ENCODE measurements around the gene SLC35C1. TPM values are rescaled to one million over a fixed set of nuclear protein-coding genes. Genes with fewer than 3 reads are reported as not detected.
"Not testable (repeated sequence)": the region's sequence is repeated elsewhere in the genome, so short reads cannot be mapped to it uniquely, and the experiment has no call there.

SLC35C1 gene
- total and polyA plus RNA-seq, 4 donors, result 6.5 to 11.8 (median 10.5) TPM

- intact Hi-C loops (cut with DNase I), result no loop called here
- ATAC-seq (ENCODE audit: low FRiP score), result no peak
- DNase-seq, result no peak
- Histone ChIP-seq H3K4me3 (ENCODE audit: low read length in 2 of 2) (no peak overlapping the region), H3K27me3 (ENCODE audit: control insufficient read depth in 1 of 2, insufficient read depth in 2 of 2, low read length in 1 of 2) (no peaks in the 10 kb centered on the region), H3K9me3 (ENCODE audit: control insufficient read depth, low read length) (no peaks in the 10 kb centered on the region), H3K4me1 (ENCODE audit: control insufficient read depth in 1 of 2, insufficient read depth in 2 of 2, low read length in 2 of 2) (no peaks in the 10 kb centered on the region), H3K27ac (ENCODE audit: low read depth in 1 of 2, low read length in 2 of 2) (no peak overlapping the region), H3K36me3 (ENCODE audit: control insufficient read depth in 1 of 2, insufficient read depth in 2 of 2, low read length in 1 of 2) (peaks cover 0 to 1% of the 10 kb centered on the region in 2 donors)
- 78 to 84% methylated on average over 20 of the region's 20 CpGs for WGBS, 2 donors
Observed at GRCh38 chr11:45806072-45806933, 1.4 kb downstream of the SLC35C1 start.

DNA sequence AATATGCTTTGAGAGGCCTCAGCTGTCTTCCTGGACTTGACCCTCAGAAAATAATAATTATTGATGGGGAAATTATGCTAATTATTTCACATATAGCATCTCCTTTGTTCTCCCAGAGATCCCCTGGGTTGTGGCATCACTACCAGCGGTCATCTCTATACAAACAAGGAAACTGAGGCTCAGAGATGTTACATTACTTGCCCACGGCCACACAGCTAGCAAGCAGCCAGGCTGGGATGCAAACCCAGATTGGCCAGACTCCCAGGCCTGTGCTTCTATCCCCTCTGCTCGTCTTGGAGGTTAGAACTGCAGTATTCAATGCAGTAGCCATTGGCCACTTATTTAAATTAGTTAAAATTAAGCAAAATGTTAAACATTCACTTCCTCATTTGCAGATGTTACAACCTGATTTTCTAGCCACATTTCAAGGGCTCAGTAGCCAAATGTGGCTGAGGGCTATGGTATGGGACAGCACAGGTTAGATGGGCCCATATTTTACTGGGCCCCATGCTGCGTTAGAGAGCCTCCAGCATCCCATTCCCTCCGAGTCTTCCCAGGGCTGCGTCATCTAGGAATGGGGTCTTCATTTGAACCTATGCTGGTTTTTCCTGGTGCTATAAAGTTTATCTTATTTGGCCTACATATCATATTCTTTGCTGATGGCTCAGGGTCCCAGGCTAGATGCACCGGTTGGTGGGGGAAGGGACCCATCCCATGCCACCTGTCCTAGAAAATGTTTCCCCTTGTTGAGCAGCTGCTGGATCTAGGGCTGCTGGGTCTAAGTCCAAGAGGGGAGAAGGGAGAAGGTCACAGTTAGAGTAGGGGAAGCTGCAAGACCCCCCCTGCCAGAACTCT is 2.2 kb downstream of the SLC35C1 start:
- DNase-seq (no peak), ATAC-seq (ENCODE audit: low FRiP score) (no peak)
- no peak overlapping the region for H3K27ac ChIP-seq (ENCODE audit: low read depth in 1 of 2, low read length in 2 of 2)
- WGBS, 2 donors, result 64 to 75% methylated on average over 7 of the region's 7 CpGs
- no peaks in the 10 kb centered on the region for H3K27me3 ChIP-seq (ENCODE audit: control insufficient read depth in 1 of 2, insufficient read depth in 2 of 2, low read length in 1 of 2)
- H3K9me3 ChIP-seq (ENCODE audit: control insufficient read depth, low read length), result no peaks in the 10 kb centered on the region
- H3K36me3 ChIP-seq (ENCODE audit: control insufficient read depth in 1 of 2, insufficient read depth in 2 of 2, low read length in 1 of 2), result peaks cover 0 to 5% of the 10 kb centered on the region in 2 donors
- H3K4me3 ChIP-seq (ENCODE audit: low read length in 2 of 2), result no peak overlapping the region
- no peaks in the 10 kb centered on the region for H3K4me1 ChIP-seq (ENCODE audit: control insufficient read depth in 1 of 2, insufficient read depth in 2 of 2, low read length in 2 of 2)
- intact Hi-C loops (cut with DNase I), result no loop called here

DNA sequence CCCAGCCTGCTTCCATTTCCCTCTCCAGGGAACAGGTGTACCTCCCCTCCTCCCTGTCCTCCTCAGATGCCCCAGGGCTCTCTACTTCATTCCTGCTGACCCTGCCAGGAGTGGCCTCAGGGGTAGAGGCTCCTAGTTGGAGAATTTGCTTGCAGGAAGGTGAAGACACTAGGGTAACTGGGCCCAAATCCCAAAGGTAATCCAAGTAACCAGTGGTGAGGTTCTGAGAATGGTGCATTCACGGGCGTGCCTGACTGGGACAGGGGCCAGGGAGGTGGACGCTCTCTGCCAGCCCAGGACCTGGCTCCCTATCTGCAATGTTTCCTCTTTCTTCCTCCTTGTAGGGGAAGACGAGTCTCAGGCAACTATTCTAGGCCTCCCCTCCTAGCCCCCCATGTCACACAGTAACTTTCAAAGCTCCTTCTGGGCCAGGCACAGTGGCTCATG is 2.9 kb downstream of the SLC35C1 start:
- no peaks in the 10 kb centered on the region for H3K9me3 ChIP-seq (ENCODE audit: control insufficient read depth, low read length)
- WGBS, 2 donors, result 75 to 83% methylated on average over 4 of the region's 4 CpGs
- H3K4me1 ChIP-seq (ENCODE audit: control insufficient read depth in 1 of 2, insufficient read depth in 2 of 2, low read length in 2 of 2), result no peaks in the 10 kb centered on the region
- DNase-seq (no peak), ATAC-seq (ENCODE audit: low FRiP score) (no peak)
- no peak overlapping the region for H3K27ac ChIP-seq (ENCODE audit: low read depth in 1 of 2, low read length in 2 of 2)
- intact Hi-C loops (cut with DNase I), result no loop called here
- no peaks in the 10 kb centered on the region for H3K27me3 ChIP-seq (ENCODE audit: control insufficient read depth in 1 of 2, insufficient read depth in 2 of 2, low read length in 1 of 2)
- no peak overlapping the region for H3K4me3 ChIP-seq (ENCODE audit: low read length in 2 of 2)
- peaks cover 0 to 5% of the 10 kb centered on the region in 2 donors for H3K36me3 ChIP-seq (ENCODE audit: control insufficient read depth in 1 of 2, insufficient read depth in 2 of 2, low read length in 1 of 2)

DNA sequence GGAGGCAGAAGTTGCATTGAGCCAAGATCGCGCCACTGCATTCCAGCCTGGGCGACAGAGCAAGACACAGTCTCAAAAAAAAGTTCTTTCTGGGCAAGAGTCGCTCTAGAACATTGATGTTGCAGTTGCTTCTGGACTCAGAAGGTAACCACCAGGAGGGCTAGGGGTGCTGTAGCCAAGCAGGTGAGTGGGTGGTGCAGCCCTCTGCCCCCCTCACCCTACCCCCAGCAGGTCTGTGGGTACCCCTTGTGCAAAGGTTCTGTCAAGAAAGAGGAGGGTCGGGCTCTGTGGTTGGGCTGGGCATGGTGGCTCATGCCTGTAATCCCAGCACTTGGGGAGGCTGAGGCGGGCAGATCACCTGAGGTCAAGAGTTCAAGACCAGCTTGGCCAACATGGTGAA is 3.5 kb downstream of the SLC35C1 start:
- DNase-seq, result not testable (repeated sequence)

GRCh38 chr11:45809456-45810395 is 4.8 kb downstream of the SLC35C1 start:
- H3K9me3 ChIP-seq (ENCODE audit: control insufficient read depth, low read length), result no peaks in the 10 kb centered on the region
- 79 to 80% methylated on average over 11 of the region's 11 CpGs for WGBS, 2 donors

More for the DNA sequence above, 3.5 kb downstream of the SLC35C1 start:
- H3K36me3 ChIP-seq (ENCODE audit: control insufficient read depth in 1 of 2, insufficient read depth in 2 of 2, low read length in 1 of 2); H3K4me3 ChIP-seq (ENCODE audit: low read length in 2 of 2); H3K27me3 ChIP-seq (ENCODE audit: control insufficient read depth in 1 of 2, insufficient read depth in 2 of 2, low read length in 1 of 2); H3K4me1 ChIP-seq (ENCODE audit: control insufficient read depth in 1 of 2, insufficient read depth in 2 of 2, low read length in 2 of 2); intact Hi-C loops (cut with DNase I); H3K27ac ChIP-seq (ENCODE audit: low read depth in 1 of 2, low read length in 2 of 2); ATAC-seq (ENCODE audit: low FRiP score); H3K9me3 ChIP-seq (ENCODE audit: control insufficient read depth, low read length): not testable (repeated sequence)
- WGBS, 2 donors, result 95% methylated on average over 6 of the region's 6 CpGs

DNA sequence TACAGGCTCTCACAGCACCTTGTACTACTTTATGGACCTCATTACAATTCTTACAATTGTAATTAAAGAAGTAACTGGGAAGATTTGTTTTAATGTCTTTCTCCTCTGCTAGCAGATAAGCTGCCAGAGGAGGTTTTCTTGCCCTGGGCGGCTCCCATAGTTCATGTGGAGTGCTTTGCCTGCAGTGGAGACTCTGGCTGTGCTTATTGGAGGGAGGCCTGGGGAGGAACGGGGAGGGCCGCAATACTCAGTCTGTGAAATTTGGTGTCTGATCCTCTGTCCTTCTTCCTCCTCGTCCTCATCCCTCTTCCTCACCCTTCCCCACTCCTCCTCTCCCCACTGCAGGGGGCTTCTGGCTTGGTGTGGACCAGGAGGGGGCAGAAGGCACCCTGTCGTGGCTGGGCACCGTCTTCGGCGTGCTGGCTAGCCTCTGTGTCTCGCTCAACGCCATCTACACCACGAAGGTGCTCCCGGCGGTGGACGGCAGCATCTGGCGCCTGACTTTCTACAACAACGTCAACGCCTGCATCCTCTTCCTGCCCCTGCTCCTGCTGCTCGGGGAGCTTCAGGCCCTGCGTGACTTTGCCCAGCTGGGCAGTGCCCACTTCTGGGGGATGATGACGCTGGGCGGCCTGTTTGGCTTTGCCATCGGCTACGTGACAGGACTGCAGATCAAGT is 5.6 kb downstream of the SLC35C1 start:
- Histone ChIP-seq H3K27me3 (ENCODE audit: control insufficient read depth in 1 of 2, insufficient read depth in 2 of 2, low read length in 1 of 2) (no peaks in the 10 kb centered on the region), H3K4me3 (ENCODE audit: low read length in 2 of 2) (no peak overlapping the region), H3K9me3 (ENCODE audit: control insufficient read depth, low read length) (no peaks in the 10 kb centered on the region), H3K4me1 (ENCODE audit: control insufficient read depth in 1 of 2, insufficient read depth in 2 of 2, low read length in 2 of 2) (no peaks in the 10 kb centered on the region), H3K27ac (ENCODE audit: low read depth in 1 of 2, low read length in 2 of 2) (no peak overlapping the region), H3K36me3 (ENCODE audit: control insufficient read depth in 1 of 2, insufficient read depth in 2 of 2, low read length in 1 of 2) (peaks cover 0 to 5% of the 10 kb centered on the region in 2 donors)
- ATAC-seq (ENCODE audit: low FRiP score) (no peak), DNase-seq (no peak)
- WGBS, 2 donors, result 91 to 94% methylated on average over 23 of the region's 23 CpGs
- intact Hi-C loops (cut with DNase I), result no loop called here

More at GRCh38 chr11:45809456-45810395, 4.8 kb downstream of the SLC35C1 start:
- no peaks in the 10 kb centered on the region for H3K4me1 ChIP-seq (ENCODE audit: control insufficient read depth in 1 of 2, insufficient read depth in 2 of 2, low read length in 2 of 2)
- intact Hi-C loops (cut with DNase I), result no loop called here
- H3K36me3 ChIP-seq (ENCODE audit: control insufficient read depth in 1 of 2, insufficient read depth in 2 of 2, low read length in 1 of 2), result peaks cover 0 to 5% of the 10 kb centered on the region in 2 donors
- H3K27ac ChIP-seq (ENCODE audit: low read depth in 1 of 2, low read length in 2 of 2), result no peak overlapping the region
- no peaks in the 10 kb centered on the region for H3K27me3 ChIP-seq (ENCODE audit: control insufficient read depth in 1 of 2, insufficient read depth in 2 of 2, low read length in 1 of 2)
- ATAC-seq (ENCODE audit: low FRiP score) (no peak), DNase-seq (no peak)
- H3K4me3 ChIP-seq (ENCODE audit: low read length in 2 of 2), result no peak overlapping the region

DNA sequence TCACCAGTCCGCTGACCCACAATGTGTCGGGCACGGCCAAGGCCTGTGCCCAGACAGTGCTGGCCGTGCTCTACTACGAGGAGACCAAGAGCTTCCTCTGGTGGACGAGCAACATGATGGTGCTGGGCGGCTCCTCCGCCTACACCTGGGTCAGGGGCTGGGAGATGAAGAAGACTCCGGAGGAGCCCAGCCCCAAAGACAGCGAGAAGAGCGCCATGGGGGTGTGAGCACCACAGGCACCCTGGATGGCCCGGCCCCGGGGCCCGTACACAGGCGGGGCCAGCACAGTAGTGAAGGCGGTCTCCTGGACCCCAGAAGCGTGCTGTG is 6.1 kb downstream of the SLC35C1 start:
- no peaks in the 10 kb centered on the region for H3K9me3 ChIP-seq (ENCODE audit: control insufficient read depth, low read length)
- ATAC-seq (ENCODE audit: low FRiP score) (peak; percentile 22), DNase-seq (no peak)
- H3K36me3 ChIP-seq (ENCODE audit: control insufficient read depth in 1 of 2, insufficient read depth in 2 of 2, low read length in 1 of 2), result peaks cover 0 to 5% of the 10 kb centered on the region in 2 donors
- WGBS, 2 donors, result 93 to 94% methylated on average over 17 of the region's 17 CpGs
- intact Hi-C loops (cut with DNase I), result no loop called here
- no peak overlapping the region for H3K4me3 ChIP-seq (ENCODE audit: low read length in 2 of 2)
- no peaks in the 10 kb centered on the region for H3K27me3 ChIP-seq (ENCODE audit: control insufficient read depth in 1 of 2, insufficient read depth in 2 of 2, low read length in 1 of 2)
- H3K4me1 ChIP-seq (ENCODE audit: control insufficient read depth in 1 of 2, insufficient read depth in 2 of 2, low read length in 2 of 2), result no peaks in the 10 kb centered on the region
- no peak overlapping the region for H3K27ac ChIP-seq (ENCODE audit: low read depth in 1 of 2, low read length in 2 of 2)
